ENCODE data around the gene UPP2. TPM values are rescaled to one million over a fixed set of nuclear protein-coding genes. Genes with fewer than 3 reads are reported as not detected.

The UPP2 gene
- total RNA-seq, 1 experiment from 2014 or later = not detected

DNA sequence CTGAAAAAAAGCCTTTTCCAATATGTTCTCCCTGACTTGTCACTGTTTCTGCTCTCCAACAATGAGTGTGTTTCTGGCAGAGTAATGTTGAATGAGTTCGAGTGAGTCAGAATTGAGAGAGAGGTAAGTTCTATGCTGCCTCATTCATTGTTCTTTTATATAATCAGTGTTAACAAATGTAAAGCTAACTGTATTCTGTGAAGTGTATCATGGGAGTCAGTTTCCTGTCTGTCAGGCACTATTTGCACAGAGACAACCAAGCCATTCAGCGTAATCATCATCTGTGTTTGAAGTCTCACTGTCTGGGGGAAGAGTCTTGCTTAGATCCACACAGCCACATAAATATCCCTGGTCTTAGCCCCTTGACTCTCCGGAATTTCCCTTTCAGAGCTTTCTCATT lies 22.0 kb upstream of the UPP2 start:
- Histone ChIP-seq H3K56ac (ENCODE audit: insufficient read length, low read depth, low read length) (no peak overlapping the region), H3K27me3 (ENCODE audit: insufficient read depth, low read length) (no peaks in the 10 kb centered on the region), H3K79me1 (ENCODE audit: insufficient read depth, low read depth, low read length, poor library complexity, severe bottlenecking) (no peaks in the 10 kb centered on the region), H3K18ac (ENCODE audit: insufficient read length, low read depth, low read length) (no peak overlapping the region), H4K5ac (ENCODE audit: insufficient read length, low read depth, low read length) (no peak overlapping the region), H3K9ac (ENCODE audit: extremely low read depth, insufficient read length, low read length) (no peak overlapping the region), H2AK5ac (ENCODE audit: insufficient read length, low read length) (no peak overlapping the region), H2BK5ac (ENCODE audit: insufficient read length, low read length) (no peak overlapping the region), H2BK12ac (ENCODE audit: insufficient read length, low read depth, low read length) (no peak overlapping the region), H3K79me2 (ENCODE audit: insufficient read depth, low read length) (no peaks in the 10 kb centered on the region), H4K20me1 (ENCODE audit: control insufficient read depth, insufficient read depth, insufficient read length) (no peaks in the 10 kb centered on the region), H3K4me2 (ENCODE audit: insufficient read depth, insufficient read length, low read length) (no peak overlapping the region), H2BK15ac (ENCODE audit: low read depth, low read length) (no peak overlapping the region), H3K4ac (ENCODE audit: low read depth, low read length) (no peak overlapping the region), H3K27ac (ENCODE audit: insufficient read length, low read depth, low read length) (no peak overlapping the region), H4K91ac (ENCODE audit: insufficient read length, low read depth, low read length) (no peak overlapping the region), H2BK120ac (ENCODE audit: low read depth, low read length, poor library complexity, severe bottlenecking) (no peak overlapping the region), H4K8ac (replicated peaks; ENCODE audit: insufficient read length, low read depth, low read length) (no peak overlapping the region), H3K23ac (ENCODE audit: insufficient read length, low read depth, low read length) (no peak overlapping the region), H3K14ac (ENCODE audit: insufficient read depth, low read length) (no peak overlapping the region), H2AFZ (ENCODE audit: low read length) (no peak overlapping the region), H3T11ph (ENCODE audit: low read length) (no peak overlapping the region), H2BK20ac (ENCODE audit: low read depth, low read length, poor library complexity, severe bottlenecking) (no peak overlapping the region), H3K23me2 (ENCODE audit: insufficient read length, low read depth, low read length, poor library complexity, severe bottlenecking) (no peaks in the 10 kb centered on the region), H3K4me1 (ENCODE audit: insufficient read depth, low read length) (no peaks in the 10 kb centered on the region), H3K9me3 (ENCODE audit: control insufficient read depth, low read depth, low read length) (no peaks in the 10 kb centered on the region)
- no CpG with 5 or more reads among the region's 3 CpGs for WGBS (ENCODE audit: extremely low coverage, insufficient read length, low lambda C conversion rate)
- Mint-ChIP-seq H3K4me3 (no peak overlapping the region), H3K36me3 (ENCODE audit: insufficient read depth in 1 of 3, low read depth in 3 of 3) (peaks cover 0 to 11% (median 2%) of the 10 kb centered on the region in 3 experiments; a peak in 5 of 7 replicates), H3K27ac (no peak overlapping the region), H3K4me1 (no peaks in the 10 kb centered on the region; a peak in 1 of 4 replicates), H3K27me3 (ENCODE audit: low read depth) (no peaks in the 10 kb centered on the region; the same call in 1 of the 2 replicates), H3K9me3 (peaks cover 9 to 18% of the 10 kb centered on the region in 2 experiments)
- TF ChIP-seq, protein P1, sequence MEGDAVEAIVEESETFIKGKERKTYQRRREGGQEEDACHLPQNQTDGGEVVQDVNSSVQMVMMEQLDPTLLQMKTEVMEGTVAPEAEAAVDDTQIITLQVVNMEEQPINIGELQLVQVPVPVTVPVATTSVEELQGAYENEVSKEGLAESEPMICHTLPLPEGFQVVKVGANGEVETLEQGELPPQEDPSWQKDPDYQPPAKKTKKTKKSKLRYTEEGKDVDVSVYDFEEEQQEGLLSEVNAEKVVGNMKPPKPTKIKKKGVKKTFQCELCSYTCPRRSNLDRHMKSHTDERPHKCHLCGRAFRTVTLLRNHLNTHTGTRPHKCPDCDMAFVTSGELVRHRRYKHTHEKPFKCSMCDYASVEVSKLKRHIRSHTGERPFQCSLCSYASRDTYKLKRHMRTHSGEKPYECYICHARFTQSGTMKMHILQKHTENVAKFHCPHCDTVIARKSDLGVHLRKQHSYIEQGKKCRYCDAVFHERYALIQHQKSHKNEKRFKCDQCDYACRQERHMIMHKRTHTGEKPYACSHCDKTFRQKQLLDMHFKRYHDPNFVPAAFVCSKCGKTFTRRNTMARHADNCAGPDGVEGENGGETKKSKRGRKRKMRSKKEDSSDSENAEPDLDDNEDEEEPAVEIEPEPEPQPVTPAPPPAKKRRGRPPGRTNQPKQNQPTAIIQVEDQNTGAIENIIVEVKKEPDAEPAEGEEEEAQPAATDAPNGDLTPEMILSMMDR (conservative IDR thresholded peaks at IDR 0.05) = no peak
- no peak for DNase-seq
